ENCODE measurements around the gene DUSP6. TPM values are rescaled to one million over a fixed set of nuclear protein-coding genes. Genes with fewer than 3 reads are reported as not detected.

The DUSP6 gene
- total RNA-seq, 1 donor = 75.1 TPM

DNA sequence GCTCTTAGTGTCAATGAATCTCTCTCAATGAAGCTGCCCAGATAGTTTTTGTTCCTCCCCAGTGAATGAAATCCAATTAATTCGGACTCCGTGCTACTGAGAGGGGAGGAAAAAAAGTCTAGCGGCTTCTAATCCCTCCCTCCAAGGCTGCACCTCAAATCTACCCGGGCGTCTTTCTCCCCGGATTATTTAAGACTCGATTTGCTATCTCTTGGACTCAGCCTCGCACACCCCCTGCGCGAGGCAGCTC is 134 bp downstream of the DUSP6 start:
- H3K4me3 ChIP-seq (ENCODE audit: low read depth, low read length) = peak overlapping the region; percentile 96
- no peak for DNase-seq (ENCODE audit: low read depth)
- TF ChIP-seq, protein P1, sequence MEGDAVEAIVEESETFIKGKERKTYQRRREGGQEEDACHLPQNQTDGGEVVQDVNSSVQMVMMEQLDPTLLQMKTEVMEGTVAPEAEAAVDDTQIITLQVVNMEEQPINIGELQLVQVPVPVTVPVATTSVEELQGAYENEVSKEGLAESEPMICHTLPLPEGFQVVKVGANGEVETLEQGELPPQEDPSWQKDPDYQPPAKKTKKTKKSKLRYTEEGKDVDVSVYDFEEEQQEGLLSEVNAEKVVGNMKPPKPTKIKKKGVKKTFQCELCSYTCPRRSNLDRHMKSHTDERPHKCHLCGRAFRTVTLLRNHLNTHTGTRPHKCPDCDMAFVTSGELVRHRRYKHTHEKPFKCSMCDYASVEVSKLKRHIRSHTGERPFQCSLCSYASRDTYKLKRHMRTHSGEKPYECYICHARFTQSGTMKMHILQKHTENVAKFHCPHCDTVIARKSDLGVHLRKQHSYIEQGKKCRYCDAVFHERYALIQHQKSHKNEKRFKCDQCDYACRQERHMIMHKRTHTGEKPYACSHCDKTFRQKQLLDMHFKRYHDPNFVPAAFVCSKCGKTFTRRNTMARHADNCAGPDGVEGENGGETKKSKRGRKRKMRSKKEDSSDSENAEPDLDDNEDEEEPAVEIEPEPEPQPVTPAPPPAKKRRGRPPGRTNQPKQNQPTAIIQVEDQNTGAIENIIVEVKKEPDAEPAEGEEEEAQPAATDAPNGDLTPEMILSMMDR (IDR thresholded peaks at IDR 0.05; ENCODE audit: insufficient read depth, low read depth, low read length) = no peak

DNA sequence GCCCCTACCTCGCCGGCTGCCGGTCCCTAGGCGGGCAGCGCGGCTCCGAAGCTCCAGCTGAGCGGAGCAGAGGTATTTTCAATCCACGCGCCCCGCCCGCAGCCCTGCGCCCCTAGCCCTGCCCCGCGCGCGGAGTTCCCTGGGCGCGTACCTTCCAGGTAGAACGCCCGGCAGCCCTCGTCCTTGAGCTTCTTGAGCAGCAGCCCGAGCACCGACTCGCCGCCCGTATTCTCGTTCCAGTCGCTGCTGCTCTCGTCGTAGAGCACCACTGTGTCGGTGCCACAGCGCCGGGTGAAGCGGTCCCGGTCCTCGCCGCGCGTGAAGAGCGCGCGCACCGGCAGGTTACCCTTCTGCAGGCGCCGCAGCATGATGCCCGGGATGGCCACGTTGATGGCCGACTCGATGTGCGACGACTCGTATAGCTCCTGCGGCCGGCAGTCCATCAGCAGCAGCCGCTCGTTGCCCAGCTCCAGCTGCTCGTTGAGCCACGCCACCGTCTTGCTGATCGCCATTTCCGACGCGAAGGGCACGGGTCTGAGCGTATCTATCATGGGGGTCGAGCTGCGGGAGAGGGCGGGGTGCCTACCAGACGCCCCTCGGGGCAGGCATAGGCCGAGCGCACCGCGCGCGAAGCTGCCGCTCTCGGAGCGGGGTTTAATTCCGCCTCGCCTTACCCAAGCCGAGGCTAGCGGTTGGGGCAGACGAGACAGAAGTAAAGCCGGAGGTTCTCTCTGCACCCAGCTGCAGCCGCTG is 636 bp downstream of the DUSP6 start:
- peak; percentile 45 for DNase-seq (ENCODE audit: low read depth)
- TF ChIP-seq, protein P1 (IDR thresholded peaks at IDR 0.05; ENCODE audit: insufficient read depth, low read depth, low read length) = no peak
- peak overlapping the region; percentile 96 for H3K4me3 ChIP-seq (ENCODE audit: low read depth, low read length)

DNA sequence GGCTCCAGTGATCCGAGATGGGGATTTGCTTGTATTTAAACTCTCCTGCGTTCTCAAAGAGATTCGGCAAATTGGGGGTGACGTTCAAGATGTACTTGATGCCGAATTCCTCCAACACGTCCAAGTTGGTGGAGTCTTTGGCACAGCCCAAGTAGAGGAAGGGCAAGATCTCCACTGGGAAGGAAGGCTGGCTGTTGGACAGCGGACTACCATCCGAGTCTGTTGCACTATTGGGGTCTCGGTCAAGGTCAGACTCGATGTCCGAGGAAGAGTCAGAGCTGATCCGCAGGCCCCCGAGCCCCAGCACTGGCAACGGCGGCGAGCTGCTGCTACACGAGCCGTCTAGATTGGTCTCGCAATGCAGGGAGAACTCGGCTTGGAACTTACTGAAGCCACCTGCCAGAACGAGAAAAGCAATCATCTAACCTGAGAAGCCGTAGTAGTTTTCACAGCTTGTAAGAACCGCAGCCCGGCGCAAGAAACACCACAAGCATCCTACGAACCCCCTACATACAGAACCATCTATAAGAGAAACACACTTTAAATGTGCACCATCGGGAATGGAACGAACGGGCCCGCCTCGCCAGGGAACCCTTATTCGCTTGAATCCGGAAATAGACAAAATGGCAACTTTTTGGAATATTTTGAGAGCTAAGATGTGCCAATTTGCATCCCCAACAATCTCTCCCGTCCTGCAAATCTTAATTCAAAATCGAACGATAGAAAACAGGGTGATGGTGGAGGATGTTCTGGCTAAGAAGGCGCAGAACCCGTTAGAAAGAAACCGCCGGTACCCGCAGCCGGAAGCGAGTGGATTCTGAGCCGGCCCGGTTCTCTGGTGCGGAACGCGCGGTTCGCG is 1.4 kb downstream of the DUSP6 start:
- peak overlapping the region; percentile 96 for H3K4me3 ChIP-seq (ENCODE audit: low read depth, low read length)
- TF ChIP-seq, protein P1 (IDR thresholded peaks at IDR 0.05; ENCODE audit: insufficient read depth, low read depth, low read length) = no peak
- DNase-seq (ENCODE audit: low read depth) = no peak

DNA sequence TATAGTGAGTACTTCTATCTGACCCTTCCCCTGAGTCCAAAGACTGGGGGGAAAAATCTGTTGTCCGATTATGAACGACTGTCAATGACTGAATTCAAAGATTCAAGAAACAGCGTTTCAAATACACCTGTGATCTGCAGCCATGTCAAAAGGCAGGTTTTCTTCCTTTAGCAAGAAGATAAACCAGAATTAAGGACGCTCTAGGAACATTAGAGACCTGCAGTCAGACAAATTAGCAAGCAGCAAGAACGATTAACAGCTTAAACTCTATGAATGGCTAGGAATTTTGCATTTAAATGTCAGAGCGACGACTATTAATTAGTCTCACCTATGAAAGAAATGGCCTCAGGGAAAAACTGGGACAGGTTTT is 2.1 kb downstream of the DUSP6 start:
- no peak for DNase-seq (ENCODE audit: low read depth)
- peak overlapping the region; percentile 96 for H3K4me3 ChIP-seq (ENCODE audit: low read depth, low read length)
- TF ChIP-seq, protein P1 (IDR thresholded peaks at IDR 0.05; ENCODE audit: insufficient read depth, low read depth, low read length) = no peak

DNA sequence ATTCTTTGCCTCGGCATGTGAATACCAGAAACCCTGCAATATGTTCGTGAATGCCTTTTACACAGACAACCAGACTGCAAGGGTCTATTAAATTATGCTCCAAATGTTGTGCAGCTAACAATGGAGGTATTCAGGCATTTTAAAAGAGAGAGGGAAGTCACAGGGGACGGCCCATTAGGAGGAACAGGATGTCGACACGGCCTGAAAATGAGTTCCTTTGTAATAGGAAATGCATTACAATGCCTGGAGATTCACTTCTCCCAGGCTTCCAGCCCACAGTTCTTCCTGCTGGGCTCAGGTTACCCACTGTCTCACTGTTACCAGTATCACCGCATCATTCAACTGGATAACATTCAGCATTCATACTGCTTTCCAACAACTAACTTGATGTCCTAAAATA is 2.5 kb downstream of the DUSP6 start:
- TF ChIP-seq, protein P1 (IDR thresholded peaks at IDR 0.05; ENCODE audit: insufficient read depth, low read depth, low read length) = no peak

DNA sequence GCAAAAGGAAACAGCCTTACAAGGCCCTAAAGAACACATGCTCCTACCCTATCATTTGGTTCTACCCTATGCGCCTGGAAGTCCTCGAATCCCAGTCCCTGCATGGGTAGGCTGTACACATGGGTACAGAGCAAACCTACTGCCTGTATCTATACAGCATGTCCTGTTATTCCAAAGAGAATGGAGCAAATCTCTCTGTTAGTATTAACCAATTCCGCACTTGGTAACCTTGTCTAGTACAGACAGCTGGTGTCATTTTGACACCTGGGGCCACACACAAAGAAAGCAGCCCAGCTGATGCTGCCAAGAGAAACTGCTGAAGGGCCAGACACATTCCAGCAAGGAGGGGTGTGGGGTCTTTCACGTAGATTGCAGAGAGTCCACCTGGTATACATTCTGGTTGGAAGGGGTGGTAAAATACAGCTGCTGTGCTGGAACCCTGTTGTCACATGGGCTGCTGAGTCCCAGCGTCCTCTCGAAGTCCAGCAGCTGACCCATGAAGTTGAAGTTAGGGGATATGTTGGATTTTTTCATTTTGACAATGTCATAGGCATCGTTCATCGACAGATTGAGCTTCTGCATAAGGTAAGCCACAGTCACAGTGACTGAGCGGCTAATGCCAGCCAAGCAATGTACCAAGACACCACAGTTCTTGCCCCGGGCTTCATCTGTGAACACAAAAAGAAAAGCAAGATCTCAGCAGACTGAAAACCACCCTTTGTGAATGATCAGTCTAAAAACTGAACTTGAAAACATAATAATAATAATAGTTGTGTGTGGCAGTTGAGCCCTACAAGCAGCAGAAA is 3.2 kb downstream of the DUSP6 start:
- DNase-seq (ENCODE audit: low read depth) = no peak
- H3K4me3 ChIP-seq (ENCODE audit: low read depth, low read length) = peak overlapping the region; percentile 96
- TF ChIP-seq, protein P1 (IDR thresholded peaks at IDR 0.05; ENCODE audit: insufficient read depth, low read depth, low read length) = no peak

More for the DNA sequence above, 2.5 kb downstream of the DUSP6 start:
- H3K4me3 ChIP-seq (ENCODE audit: low read depth, low read length) = peak overlapping the region; percentile 96
- DNase-seq (ENCODE audit: low read depth) = peak; percentile 57

Measured in fibroblast of villous mesenchyme (primary cell).